Fibroblast of skin of left biceps (primary cell): ENCODE data around the gene AGPS.

ENCODE experiments used
- DNase-seq, 2 experiments: peaks; one replicate each; pipeline ENCODE4 v3.0.0-alpha.2; 2013; ENCODE audit warnings: low read depth in 2 of 2

The AGPS gene

DNA sequence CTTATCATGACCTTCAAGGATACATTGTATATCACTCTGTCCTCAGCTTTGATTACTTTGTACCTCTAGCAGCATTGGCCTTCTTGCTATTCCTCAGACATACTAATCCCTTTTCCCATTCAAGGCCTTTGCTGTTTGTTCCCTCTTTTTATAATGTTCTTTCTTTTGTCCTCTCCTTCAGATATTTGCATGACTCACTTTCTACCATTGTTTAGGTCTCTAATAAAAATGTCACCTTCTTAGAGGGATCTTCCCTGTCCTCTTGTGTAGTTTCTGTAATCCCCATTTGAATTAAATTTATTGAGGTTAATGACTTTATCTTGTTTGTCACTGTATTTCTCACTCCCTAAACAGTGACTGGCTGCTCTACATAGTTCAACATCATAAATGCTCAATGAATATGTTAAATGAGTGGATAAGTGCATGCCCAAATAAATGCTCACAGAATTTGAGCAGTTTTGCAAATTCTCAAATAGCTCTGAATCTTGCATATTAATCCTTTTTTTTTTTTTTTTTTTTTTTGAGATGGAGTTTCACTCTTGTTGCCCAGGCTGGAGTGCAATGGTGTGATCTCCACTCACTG lies 135.9 kb downstream of the AGPS start:
- DNase-seq: no peak

GRCh38 chr2:177529166-177529565 lies 136.6 kb downstream of the AGPS start:
- DNase-seq: no peak

DNA sequence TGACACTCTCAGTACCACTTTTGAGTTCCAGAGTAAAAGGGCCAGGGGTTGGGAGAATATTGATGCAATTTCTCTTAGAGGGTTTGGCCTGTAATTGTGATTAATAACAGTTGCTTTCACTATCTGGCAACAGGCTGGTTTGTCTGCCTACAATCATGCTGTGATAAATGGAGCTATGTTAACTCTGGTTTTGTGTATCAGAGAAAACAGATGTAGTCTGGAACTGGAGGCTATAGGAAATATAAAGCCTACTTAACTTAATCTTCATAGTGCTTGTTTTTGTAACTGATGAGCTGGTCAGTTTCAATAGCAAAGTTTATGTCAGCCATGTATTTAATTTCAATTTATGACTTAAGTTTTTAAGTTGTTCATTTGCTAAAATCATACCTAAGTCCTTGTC lies 138.0 kb downstream of the AGPS start:
- no peak for DNase-seq

GRCh38 chr2:177531706-177532105 lies 139.1 kb downstream of the AGPS start:
- DNase-seq: no peak

DNA sequence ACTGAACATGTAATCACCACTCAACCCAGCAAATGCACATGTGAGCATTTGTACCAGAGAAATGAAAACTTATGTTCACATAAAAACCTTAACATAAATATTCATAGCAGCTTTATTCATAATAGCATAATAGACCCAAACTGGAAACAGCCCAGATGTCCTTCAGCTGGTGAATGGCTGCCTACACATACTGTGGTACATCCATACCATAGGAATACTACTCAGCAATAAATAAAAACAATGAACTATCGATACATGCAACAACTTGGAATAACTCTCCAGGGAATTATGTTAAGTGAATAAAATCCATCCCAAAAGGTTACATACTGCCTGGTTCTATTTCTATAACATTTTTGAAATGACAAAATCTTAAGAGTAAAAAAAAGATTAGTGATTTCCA lies 140.0 kb downstream of the AGPS start:
- no peak for DNase-seq

DNA sequence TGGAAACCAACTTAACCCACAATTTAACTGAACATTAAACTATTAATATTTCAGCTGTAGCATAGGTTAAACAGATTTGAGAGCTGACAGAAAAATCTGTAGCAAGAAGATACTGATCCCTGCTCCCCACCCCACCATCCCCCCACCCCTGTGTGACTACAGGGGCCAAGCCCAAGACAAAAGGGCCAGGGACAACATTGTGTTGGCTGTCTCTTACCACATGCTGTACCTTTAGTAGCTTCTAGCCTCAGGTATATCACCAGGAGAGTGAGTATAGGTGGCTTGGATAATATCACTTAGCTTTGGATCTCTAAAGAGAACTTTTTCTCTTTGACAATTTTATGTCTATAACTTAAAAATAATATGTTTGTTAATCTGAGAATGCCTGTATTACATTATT lies 140.7 kb downstream of the AGPS start:
- DNase-seq: no peak

- no peak for DNase-seq
Measured at GRCh38 chr2:177535000-177535399, 142.4 kb downstream of the AGPS start.

DNA sequence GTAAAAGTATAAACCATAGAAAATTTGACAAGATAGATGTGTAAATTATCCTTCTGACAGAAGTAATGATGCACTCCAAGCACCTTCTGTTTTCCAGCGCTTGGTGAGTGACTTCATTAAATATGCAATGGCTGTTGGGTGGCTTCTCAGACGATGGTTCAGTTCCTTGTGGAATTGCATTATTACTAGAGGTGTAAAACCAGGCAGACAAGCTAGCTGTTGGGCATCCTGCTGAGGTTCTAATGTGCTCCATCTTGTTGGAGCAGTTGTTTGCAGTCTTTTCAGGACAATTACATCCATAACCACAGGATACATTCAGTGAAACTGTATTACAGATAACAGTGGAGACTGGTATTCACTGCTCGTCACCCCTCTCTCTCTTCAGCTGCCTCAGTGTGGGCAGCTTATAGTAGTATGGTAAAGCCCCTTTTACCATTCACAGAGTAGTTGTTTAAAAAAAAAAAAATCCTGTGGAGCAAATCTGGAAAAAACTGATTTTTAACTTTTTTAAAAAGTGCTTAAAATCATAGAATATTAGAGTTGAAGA lies 143.5 kb downstream of the AGPS start:
- DNase-seq: no peak

GRCh38 chr2:177537213-177537612 lies 144.6 kb downstream of the AGPS start:
- DNase-seq: no peak

GRCh38 chr2:177537636-177538035 lies 145.1 kb downstream of the AGPS start:
- DNase-seq: no peak

- no peak for DNase-seq
Measured at GRCh38 chr2:177538323-177538722, 145.8 kb downstream of the AGPS start.

DNA sequence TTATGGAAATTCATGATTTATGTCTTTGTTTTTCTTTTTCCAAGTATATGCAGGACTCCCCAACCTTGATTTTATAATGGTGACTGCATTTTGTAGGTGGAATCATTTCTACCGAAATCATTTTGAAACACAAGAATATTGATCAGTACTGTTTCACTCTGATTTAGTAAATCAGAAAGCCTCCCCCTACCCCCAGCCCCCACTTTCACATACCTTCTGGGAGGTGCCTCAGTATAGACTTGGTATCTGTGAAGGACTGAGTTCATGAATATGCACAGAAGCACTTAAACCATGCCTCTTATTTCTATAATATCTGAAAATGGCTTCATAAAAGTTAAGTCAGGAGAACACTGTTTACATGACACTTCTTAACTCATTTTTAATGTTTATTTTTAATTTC lies 147.7 kb downstream of the AGPS start:
- no peak for DNase-seq

DNA sequence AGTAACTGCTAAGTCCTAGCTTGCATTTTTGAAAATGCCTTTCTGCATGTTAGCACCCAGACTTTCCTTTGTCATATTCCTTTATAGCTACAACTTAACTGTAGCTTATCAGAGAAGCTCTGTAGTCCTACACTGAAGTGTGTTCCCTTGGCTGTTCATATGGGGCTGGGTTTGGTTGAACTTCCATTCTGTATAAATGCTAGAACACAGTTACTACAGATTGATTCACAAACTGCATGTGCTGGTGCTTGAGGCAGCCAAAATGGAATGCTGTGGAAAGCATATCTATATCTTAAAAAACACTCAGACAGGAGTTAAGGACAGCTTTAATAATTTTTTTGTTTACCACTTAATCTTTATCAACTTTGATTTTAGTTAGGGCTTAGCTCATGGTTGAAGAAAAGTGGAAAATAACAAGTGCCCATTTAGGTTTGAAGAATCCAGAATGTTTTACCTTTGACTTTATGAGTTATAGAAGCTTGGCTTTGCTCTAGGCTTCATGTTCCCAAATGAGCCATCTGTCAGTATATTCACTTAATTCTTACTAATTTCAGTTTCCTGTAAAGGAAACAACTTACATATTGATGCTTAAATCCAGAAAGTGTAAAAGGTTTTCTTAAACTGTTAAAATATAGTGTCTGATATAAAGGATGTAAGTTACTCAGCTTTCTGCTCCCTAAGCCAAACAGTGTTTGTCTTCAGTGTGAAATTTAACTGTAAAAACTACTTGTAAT lies 148.9 kb downstream of the AGPS start:
- no peak for DNase-seq

DNA sequence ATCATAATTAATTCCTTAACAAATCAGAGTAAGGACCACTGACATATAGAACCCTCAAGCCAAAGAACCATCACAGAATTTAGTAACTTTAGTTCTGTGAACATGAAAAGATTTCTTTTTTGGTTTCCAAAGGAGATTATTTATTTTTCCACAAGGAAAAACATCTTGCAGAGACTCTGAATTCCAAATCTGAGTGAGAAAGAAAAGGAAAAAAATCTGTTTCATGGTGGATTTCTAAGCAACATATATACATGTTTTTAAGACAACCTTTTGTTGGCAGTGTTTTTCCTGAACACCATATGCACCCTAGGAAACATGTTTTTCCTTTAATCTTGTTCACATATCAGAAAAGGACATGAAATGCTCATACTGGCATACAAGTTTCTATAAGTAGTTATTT lies 149.8 kb downstream of the AGPS start:
- DNase-seq: no peak

- DNase-seq: peak; percentile 88 to 91
Measured at GRCh38 chr2:177543007-177543760, 150.6 kb downstream of the AGPS start.

DNA sequence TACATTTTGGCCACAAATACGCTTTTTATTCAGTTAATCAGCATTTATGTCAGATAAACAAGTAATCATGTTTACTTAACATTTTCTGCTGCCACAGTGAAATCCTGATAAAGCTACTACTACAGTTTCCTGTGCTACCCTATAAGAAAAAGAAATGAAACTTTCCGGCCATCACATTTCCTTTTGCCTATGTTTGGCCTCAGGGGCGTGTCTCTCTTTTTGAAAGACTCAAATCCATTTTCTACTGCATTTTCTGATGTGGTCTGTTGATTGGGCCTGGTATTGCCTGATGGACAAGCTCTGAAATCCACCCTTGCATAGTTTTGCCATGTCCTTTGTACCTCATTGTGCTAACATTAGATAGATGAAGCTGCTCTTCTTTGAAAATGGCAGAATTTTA lies 152.6 kb downstream of the AGPS start:
- no peak for DNase-seq

- DNase-seq: no peak
Measured at GRCh38 chr2:177545981-177546585, 153.5 kb downstream of the AGPS start.

DNA sequence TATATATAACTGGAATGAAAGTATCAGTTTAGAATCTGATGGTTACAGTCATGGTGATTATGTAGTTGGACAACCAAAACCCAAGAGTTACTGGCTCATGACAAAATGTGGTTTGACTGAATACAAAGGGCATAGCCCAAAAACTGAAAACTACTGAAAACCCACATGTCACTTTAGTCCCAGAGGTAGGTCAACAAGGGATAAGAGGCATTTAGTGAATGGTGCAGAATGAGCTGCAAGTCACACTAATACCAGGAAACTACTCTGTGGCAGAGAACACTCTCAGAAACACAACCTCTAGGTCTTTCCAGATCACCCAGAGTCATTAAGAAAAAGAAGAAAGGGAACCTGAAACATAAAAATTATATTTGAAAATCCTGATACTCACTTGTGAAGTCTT lies 154.5 kb downstream of the AGPS start:
- no peak for DNase-seq

DNA sequence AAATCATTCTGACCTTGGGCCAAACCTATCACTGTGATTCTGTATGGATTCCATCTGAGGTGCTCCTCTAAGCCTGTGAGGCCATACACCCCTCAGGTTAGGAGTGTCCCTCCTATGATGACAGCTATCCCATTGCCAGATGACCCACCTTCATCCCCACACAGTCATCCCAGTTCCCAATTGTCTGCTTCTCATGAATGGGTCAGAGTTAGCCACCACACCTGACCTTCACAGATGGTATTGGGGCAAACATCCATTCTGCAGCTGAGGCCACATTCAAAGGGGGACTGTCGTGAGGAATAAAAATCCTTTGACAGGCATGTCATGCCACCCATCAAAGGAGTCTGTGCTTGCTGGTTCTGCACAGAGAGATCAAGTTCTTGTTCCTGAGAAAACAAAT lies 155.2 kb downstream of the AGPS start:
- no peak for DNase-seq

- DNase-seq: no peak
Measured at GRCh38 chr2:177548636-177549035, 156.1 kb downstream of the AGPS start.

DNA sequence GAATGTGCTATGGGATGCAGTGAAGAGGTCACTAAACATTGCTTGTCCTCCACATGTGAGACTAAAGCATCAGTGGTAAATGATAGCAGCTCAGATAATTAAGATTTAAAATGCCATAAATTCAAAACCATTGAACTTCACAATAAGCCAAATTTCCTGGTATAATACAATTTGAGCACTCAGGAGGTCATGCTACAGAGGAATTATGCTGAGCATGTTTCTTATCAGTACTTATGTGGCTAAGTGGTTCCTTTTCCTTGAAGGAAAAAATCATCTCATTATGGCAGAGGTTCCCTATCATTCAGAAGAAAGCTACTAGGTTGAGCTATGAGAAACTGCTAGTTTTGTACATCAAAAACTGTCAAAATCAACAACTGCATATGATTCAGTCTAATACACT lies 156.6 kb downstream of the AGPS start:
- DNase-seq: no peak
